ENCODE results near the gene TAS1R3.

Gene TAS1R3

DNA sequence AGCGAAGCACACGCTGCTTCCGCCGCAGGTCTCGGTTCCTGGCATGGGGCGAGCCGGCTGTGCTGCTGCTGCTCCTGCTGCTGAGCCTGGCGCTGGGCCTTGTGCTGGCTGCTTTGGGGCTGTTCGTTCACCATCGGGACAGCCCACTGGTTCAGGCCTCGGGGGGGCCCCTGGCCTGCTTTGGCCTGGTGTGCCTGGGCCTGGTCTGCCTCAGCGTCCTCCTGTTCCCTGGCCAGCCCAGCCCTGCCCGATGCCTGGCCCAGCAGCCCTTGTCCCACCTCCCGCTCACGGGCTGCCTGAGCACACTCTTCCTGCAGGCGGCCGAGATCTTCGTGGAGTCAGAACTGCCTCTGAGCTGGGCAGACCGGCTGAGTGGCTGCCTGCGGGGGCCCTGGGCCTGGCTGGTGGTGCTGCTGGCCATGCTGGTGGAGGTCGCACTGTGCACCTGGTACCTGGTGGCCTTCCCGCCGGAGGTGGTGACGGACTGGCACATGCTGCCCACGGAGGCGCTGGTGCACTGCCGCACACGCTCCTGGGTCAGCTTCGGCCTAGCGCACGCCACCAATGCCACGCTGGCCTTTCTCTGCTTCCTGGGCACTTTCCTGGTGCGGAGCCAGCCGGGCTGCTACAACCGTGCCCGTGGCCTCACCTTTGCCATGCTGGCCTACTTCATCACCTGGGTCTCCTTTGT lies 2.6 kb downstream of the TAS1R3 start:
- H3K9me3 ChIP-seq (ENCODE audit: control extremely low read depth in 1 of 5, control insufficient read depth in 4 of 5, insufficient read depth in 2 of 5, low read depth in 1 of 5, low read length in 4 of 5) = no peaks in the 10 kb centered on the region
- ChIA-PET POLR2A (no interaction called here), CTCF (no interaction called here)
- H3K4me1 ChIP-seq (ENCODE audit: control extremely low read depth in 1 of 4, control insufficient read depth in 4 of 4, insufficient read depth in 4 of 4, low read length in 3 of 4) = no peaks in the 10 kb centered on the region
- 93% methylated on average over 36 of the region's 36 CpGs for WGBS (ENCODE audit: insufficient coverage)
- H3K27ac ChIP-seq (ENCODE audit: insufficient read depth in 1 of 2, low read depth in 1 of 2, low read length in 2 of 2, poor library complexity in 1 of 2, severe bottlenecking in 2 of 2) = no peak overlapping the region
- no peak overlapping the region for H3K4me3 ChIP-seq (ENCODE audit: control insufficient read depth in 1 of 7, extremely low read depth in 1 of 7, insufficient read depth in 4 of 7, low read depth in 2 of 7, low read length in 6 of 7)
- no peaks in the 10 kb centered on the region for H3K27me3 ChIP-seq (replicated peaks in 2 of 5; ENCODE audit: control insufficient read depth in 4 of 5, insufficient read depth in 5 of 5, low read length in 4 of 5)
- peaks cover 2 to 19% (median 7%) of the 10 kb centered on the region in 4 experiments for H3K36me3 ChIP-seq (ENCODE audit: control insufficient read depth in 4 of 4, insufficient read depth in 4 of 4, low read length in 3 of 4)
- no peak for DNase-seq

DNA sequence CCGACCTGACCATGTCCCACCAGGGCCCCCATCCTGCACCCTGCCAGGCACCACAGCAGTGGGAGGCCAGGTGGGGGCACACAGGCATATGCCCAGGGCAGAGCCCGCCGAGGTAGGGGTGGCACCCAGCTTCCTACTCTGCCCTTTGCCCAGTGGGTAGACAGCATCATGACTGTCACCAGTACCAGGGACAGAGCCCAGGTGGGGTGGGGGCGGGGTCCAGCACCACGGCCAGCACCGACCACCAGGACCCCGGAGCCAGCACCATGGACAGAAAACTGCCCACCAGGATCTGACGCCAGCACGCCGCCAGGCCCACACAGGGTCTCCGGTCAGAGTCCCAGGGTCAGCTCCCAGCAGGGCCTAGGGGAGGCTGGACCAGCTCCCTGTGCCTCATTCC lies 3.8 kb downstream of the TAS1R3 start:
- H3K9me3 ChIP-seq (ENCODE audit: control extremely low read depth in 1 of 5, control insufficient read depth in 4 of 5, insufficient read depth in 2 of 5, low read depth in 1 of 5, low read length in 4 of 5) = no peaks in the 10 kb centered on the region
- CTCF ChIA-PET = interaction anchor here (1.2 to 1.4 kb wide), 2 partner anchors 55 to 106 kb away, joined by 3 to 4 read pairs; partner anchors contain the start of gene SCNN1D
- WGBS (ENCODE audit: insufficient coverage) = 98% methylated on average over 9 of the region's 11 CpGs
- H3K36me3 ChIP-seq (ENCODE audit: control insufficient read depth in 4 of 4, insufficient read depth in 4 of 4, low read length in 3 of 4) = peaks cover 2 to 26% (median 11%) of the 10 kb centered on the region in 4 experiments
- H3K4me3 ChIP-seq (ENCODE audit: control insufficient read depth in 1 of 7, extremely low read depth in 1 of 7, insufficient read depth in 4 of 7, low read depth in 2 of 7, low read length in 6 of 7) = no peak overlapping the region
- POLR2A ChIA-PET = interaction anchor here (0.6 kb wide), 1 partner anchor 9 kb away, joined by 4 read pairs; no protein-coding TSS in a partner anchor
- no peak for DNase-seq
- H3K27ac ChIP-seq (ENCODE audit: insufficient read depth in 1 of 2, low read depth in 1 of 2, low read length in 2 of 2, poor library complexity in 1 of 2, severe bottlenecking in 2 of 2) = no peak overlapping the region
- H3K4me1 ChIP-seq (ENCODE audit: control extremely low read depth in 1 of 4, control insufficient read depth in 4 of 4, insufficient read depth in 4 of 4, low read length in 3 of 4) = no peaks in the 10 kb centered on the region
- no peaks in the 10 kb centered on the region for H3K27me3 ChIP-seq (replicated peaks in 2 of 5; ENCODE audit: control insufficient read depth in 4 of 5, insufficient read depth in 5 of 5, low read length in 4 of 5)

DNA sequence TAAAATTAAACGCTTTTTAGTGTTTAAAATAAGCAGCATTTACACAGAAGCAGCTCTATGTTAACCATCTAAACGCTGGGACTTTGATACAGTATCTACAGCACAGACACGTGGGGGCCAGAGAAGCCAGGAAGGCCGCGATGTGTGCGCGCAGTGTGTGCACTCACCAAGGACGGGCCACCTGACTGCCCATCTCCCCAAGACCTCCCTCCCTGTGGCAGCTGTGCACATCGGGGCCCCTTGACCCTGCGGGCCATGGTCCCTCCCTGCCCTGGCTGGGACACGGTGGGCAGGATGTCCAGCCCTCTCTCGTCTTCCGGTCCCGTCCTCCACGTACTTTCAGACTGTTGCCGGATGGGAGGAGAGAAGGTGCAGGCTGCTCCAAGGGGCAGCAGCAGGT lies 4.2 kb downstream of the TAS1R3 start:
- DNase-seq = no peak
- ChIA-PET POLR2A (interaction anchor here (0.6 kb wide), 1 partner anchor 8 kb away, joined by 4 read pairs; no protein-coding TSS in a partner anchor), CTCF (interaction anchor here (1.2 to 1.4 kb wide), 2 partner anchors 56 to 105 kb away, joined by 3 to 4 read pairs; partner anchors contain the start of gene SCNN1D)
- Histone ChIP-seq H3K4me3 (ENCODE audit: control insufficient read depth in 1 of 7, extremely low read depth in 1 of 7, insufficient read depth in 4 of 7, low read depth in 2 of 7, low read length in 6 of 7) (no peak overlapping the region), H3K9me3 (ENCODE audit: control extremely low read depth in 1 of 5, control insufficient read depth in 4 of 5, insufficient read depth in 2 of 5, low read depth in 1 of 5, low read length in 4 of 5) (no peaks in the 10 kb centered on the region), H3K4me1 (ENCODE audit: control extremely low read depth in 1 of 4, control insufficient read depth in 4 of 4, insufficient read depth in 4 of 4, low read length in 3 of 4) (no peaks in the 10 kb centered on the region), H3K27ac (ENCODE audit: insufficient read depth in 1 of 2, low read depth in 1 of 2, low read length in 2 of 2, poor library complexity in 1 of 2, severe bottlenecking in 2 of 2) (no peak overlapping the region), H3K27me3 (replicated peaks in 2 of 5; ENCODE audit: control insufficient read depth in 4 of 5, insufficient read depth in 5 of 5, low read length in 4 of 5) (no peaks in the 10 kb centered on the region), H3K36me3 (ENCODE audit: control insufficient read depth in 4 of 4, insufficient read depth in 4 of 4, low read length in 3 of 4) (peaks cover 2 to 30% (median 13%) of the 10 kb centered on the region in 4 experiments)
- WGBS (ENCODE audit: insufficient coverage) = 93% methylated on average over 11 of the region's 16 CpGs

DNA sequence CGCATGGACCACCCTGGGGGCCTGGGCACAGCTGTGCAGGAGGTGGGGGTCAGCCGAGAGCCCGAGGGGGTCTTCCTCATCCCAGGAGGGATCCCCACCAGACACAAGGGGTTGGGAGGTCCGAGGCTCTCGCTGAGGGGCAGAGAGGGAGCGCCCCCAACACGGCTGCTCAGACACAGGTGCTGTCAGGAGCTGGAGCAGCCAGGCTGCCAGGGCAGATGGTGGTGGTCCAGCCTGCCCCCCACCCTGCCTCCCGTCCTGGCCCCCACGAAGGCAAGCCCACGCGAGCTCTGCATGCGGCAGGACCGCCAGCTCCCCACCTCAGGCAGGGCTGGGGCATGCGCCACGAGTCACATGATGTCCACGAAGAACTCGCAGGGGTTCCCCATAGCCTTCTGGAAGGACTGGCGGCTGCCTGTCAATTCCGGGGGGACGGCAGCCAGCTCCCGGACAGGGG lies 4.7 kb downstream of the TAS1R3 start:
- DNase-seq = no peak
- Histone ChIP-seq H3K36me3 (ENCODE audit: control insufficient read depth in 4 of 4, insufficient read depth in 4 of 4, low read length in 3 of 4) (peaks cover 2 to 35% (median 16%) of the 10 kb centered on the region in 4 experiments), H3K27me3 (replicated peaks in 2 of 5; ENCODE audit: control insufficient read depth in 4 of 5, insufficient read depth in 5 of 5, low read length in 4 of 5) (no peaks in the 10 kb centered on the region), H3K4me3 (ENCODE audit: control insufficient read depth in 1 of 7, extremely low read depth in 1 of 7, insufficient read depth in 4 of 7, low read depth in 2 of 7, low read length in 6 of 7) (no peak overlapping the region), H3K27ac (ENCODE audit: insufficient read depth in 1 of 2, low read depth in 1 of 2, low read length in 2 of 2, poor library complexity in 1 of 2, severe bottlenecking in 2 of 2) (no peak overlapping the region), H3K9me3 (ENCODE audit: control extremely low read depth in 1 of 5, control insufficient read depth in 4 of 5, insufficient read depth in 2 of 5, low read depth in 1 of 5, low read length in 4 of 5) (no peaks in the 10 kb centered on the region), H3K4me1 (ENCODE audit: control extremely low read depth in 1 of 4, control insufficient read depth in 4 of 4, insufficient read depth in 4 of 4, low read length in 3 of 4) (no peaks in the 10 kb centered on the region)
- ChIA-PET POLR2A (interaction anchor here (0.6 kb wide), 1 partner anchor 331 kb away, joined by 3 read pairs; no protein-coding TSS in a partner anchor), CTCF (interaction anchor here (1.0 to 1.4 kb wide), 3 partner anchors 36 to 105 kb away, joined by 3 to 4 read pairs (median 3); partner anchors contain the start of gene SCNN1D)
- 93% methylated on average over 17 of the region's 21 CpGs for WGBS (ENCODE audit: insufficient coverage)

DNA sequence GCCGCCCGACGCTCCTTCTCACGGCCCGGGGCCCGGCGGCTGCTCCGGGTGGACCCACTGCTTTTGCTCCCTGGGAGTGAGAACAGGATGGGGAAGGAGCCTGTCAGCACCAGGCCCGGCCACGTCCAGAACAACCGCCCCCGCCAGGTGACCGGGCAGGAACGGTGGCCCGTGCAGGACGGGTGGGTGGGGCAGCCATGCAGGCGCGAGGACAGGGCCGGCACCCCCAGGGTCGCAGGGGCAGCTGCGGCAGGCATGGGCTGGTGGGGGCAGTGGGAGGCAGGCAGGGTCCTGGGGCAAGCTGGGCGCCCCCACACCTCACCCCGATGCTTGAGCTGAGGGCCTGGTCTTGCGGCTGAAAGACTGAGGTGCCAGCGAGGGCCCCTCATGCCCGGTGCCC lies 5.4 kb downstream of the TAS1R3 start:
- POLR2A ChIA-PET = interaction anchor here (0.6 to 0.8 kb wide), 3 partner anchors 9 to 331 kb away, joined by 3 read pairs; no protein-coding TSS in a partner anchor

DNA sequence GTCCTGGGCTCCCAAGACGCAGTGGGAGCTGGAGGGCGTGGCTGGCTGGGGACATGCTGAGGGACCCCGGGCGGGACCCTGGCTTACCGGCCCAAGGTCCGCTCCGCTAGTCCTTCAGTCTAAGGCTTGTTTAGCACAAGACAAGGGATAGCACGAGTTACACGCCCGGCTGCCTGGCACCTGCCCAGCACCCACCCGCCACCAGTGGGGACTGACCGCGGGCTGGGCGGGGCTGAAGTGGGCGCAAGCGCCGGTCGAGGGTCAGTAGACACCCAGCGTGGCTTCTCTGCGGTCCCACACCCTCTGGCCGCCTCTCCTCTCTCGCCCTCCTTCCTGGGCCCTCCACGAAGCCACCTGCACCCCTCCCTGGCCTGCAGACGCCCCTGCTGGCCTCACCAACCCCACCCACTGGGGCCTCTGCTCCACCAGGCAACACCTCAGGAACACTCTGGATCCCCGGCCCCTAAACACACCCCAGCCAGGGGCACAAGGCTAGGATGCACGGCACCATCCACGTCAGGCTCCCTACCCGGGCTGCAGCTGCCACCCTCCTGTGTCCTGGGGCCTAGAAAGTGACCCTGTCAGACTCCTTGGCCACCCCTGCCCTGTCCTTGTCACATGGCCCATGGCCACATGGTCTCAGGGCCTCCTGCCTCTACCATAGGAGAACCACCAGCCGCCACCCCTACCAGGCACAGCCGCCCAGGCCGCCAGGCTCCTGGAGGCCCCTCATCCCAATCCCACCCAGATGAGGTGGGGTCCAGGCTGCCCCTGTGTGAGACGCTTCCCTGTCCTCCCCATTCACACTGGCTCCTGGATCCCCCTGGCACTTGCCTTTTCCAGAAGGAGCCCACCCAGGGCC lies 6.1 kb downstream of the TAS1R3 start:
- ChIA-PET CTCF (no interaction called here), POLR2A (interaction anchor here (0.6 to 0.8 kb wide), 2 partner anchors 9 to 12 kb away, joined by 3 read pairs; no protein-coding TSS in a partner anchor)
- H3K36me3 ChIP-seq (ENCODE audit: control insufficient read depth in 4 of 4, insufficient read depth in 4 of 4, low read length in 3 of 4) = peaks cover 5 to 48% (median 21%) of the 10 kb centered on the region in 4 experiments
- 98% methylated on average over 26 of the region's 32 CpGs for WGBS (ENCODE audit: insufficient coverage)
- no peak overlapping the region for H3K27ac ChIP-seq (ENCODE audit: insufficient read depth in 1 of 2, low read depth in 1 of 2, low read length in 2 of 2, poor library complexity in 1 of 2, severe bottlenecking in 2 of 2)
- DNase-seq = no peak
- no peak overlapping the region for H3K4me3 ChIP-seq (ENCODE audit: control insufficient read depth in 1 of 7, extremely low read depth in 1 of 7, insufficient read depth in 4 of 7, low read depth in 2 of 7, low read length in 6 of 7)
- H3K27me3 ChIP-seq (replicated peaks in 2 of 5; ENCODE audit: control insufficient read depth in 4 of 5, insufficient read depth in 5 of 5, low read length in 4 of 5) = no peaks in the 10 kb centered on the region
- H3K4me1 ChIP-seq (ENCODE audit: control extremely low read depth in 1 of 4, control insufficient read depth in 4 of 4, insufficient read depth in 4 of 4, low read length in 3 of 4) = no peaks in the 10 kb centered on the region
- H3K9me3 ChIP-seq (ENCODE audit: control extremely low read depth in 1 of 5, control insufficient read depth in 4 of 5, insufficient read depth in 2 of 5, low read depth in 1 of 5, low read length in 4 of 5) = no peaks in the 10 kb centered on the region

More for the DNA sequence above, 5.4 kb downstream of the TAS1R3 start:
- 98% methylated on average over 23 of the region's 26 CpGs for WGBS (ENCODE audit: insufficient coverage)
- no peak for DNase-seq
- CTCF ChIA-PET = interaction anchor here (1.0 kb wide), 1 partner anchor 35 kb away, joined by 3 read pairs; no protein-coding TSS in a partner anchor
- no peaks in the 10 kb centered on the region for H3K9me3 ChIP-seq (ENCODE audit: control extremely low read depth in 1 of 5, control insufficient read depth in 4 of 5, insufficient read depth in 2 of 5, low read depth in 1 of 5, low read length in 4 of 5)
- H3K36me3 ChIP-seq (ENCODE audit: control insufficient read depth in 4 of 4, insufficient read depth in 4 of 4, low read length in 3 of 4) = peaks cover 5 to 41% (median 21%) of the 10 kb centered on the region in 4 experiments
- H3K27ac ChIP-seq (ENCODE audit: insufficient read depth in 1 of 2, low read depth in 1 of 2, low read length in 2 of 2, poor library complexity in 1 of 2, severe bottlenecking in 2 of 2) = no peak overlapping the region
- H3K4me1 ChIP-seq (ENCODE audit: control extremely low read depth in 1 of 4, control insufficient read depth in 4 of 4, insufficient read depth in 4 of 4, low read length in 3 of 4) = no peaks in the 10 kb centered on the region
- no peaks in the 10 kb centered on the region for H3K27me3 ChIP-seq (replicated peaks in 2 of 5; ENCODE audit: control insufficient read depth in 4 of 5, insufficient read depth in 5 of 5, low read length in 4 of 5)
- no peak overlapping the region for H3K4me3 ChIP-seq (ENCODE audit: control insufficient read depth in 1 of 7, extremely low read depth in 1 of 7, insufficient read depth in 4 of 7, low read depth in 2 of 7, low read length in 6 of 7)
